ENCODE data around the gene TINCR. TPM values are rescaled to one million over a fixed set of nuclear protein-coding genes. Genes with fewer than 3 reads are reported as not detected.

Gene TINCR
- total and polyA plus RNA-seq, 2 of the 13 experiments (the other 11 are each of a cell fraction or from before 2014, with no cell fraction given) = 0.17 to 0.33 TPM

DNA sequence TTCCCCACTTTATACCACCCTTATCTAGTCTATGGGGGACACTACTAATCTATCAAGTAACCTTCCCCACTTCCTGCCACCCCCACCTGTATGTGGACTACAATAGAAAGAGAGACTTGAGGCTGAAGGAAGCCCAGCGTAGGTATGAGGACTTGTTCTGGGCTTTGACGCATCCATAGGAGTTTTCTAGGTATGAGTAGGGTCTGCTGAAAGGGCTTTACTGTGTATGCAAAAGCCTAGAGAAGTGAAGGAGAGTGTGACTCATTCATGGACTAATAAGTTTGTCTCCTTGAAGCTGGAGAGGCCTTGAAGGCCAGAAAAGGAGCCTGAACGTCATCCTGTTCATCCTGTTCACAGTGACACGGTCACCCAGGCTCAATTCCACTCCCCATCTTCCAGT, 21.8 kb downstream of the TINCR start:
- no TSS peak for BruUV-seq (replicated peaks)
- ChIA-PET POLR2A (interaction anchor here (0.8 kb wide), 2 partner anchors 77 to 174 kb away, joined by 3 to 4 read pairs; partner anchors contain the start of genes CATSPERD, LONP1, SAFB and SAFB2), CTCF (ENCODE audit: low intra/inter-chr PET ratio, low total read pairs) (interaction anchor here (1.1 kb wide), 1 partner anchor 32 kb away, joined by 3 read pairs; no protein-coding TSS in a partner anchor)
- H3K9ac ChIP-seq (ENCODE audit: insufficient read depth, low read depth, low read length) = no peak overlapping the region
- 43% methylated on average over 4 of the region's 4 CpGs for WGBS (ENCODE audit: low lambda C conversion rate)
- H3K27me3 ChIP-seq (ENCODE audit: control insufficient read depth in 1 of 2, insufficient read depth in 2 of 2, low read length in 2 of 2) = peaks cover 0 to 9% of the 10 kb centered on the region in 2 experiments; a peak in 2 of 5 replicates
- H3K9me3 ChIP-seq (ENCODE audit: low read length) = no peaks in the 10 kb centered on the region
- ATAC-seq (no peak), DNase-seq (ENCODE audit: low spot score) (no peak), FAIRE-seq (no peak)
- intact Hi-C loops (cut with micrococcal nuclease; ENCODE audit: unreplicated experiment) (loop anchor here (2.0 to 5.0 kb wide), 2 partner anchors 33 to 141 kb away; no protein-coding TSS in a partner anchor), in situ Hi-C loops (cut with HindIII; ENCODE audit: extremely low pct_ligation_motif_present, low pct_unique_long_range_greater_than_20kb) (no loop called here)
- no peaks in the 10 kb centered on the region for H3K79me2 ChIP-seq (ENCODE audit: insufficient read depth, low read length)
- H3K27ac ChIP-seq (ENCODE audit: extremely low read length, insufficient read depth, low read length) = no peak overlapping the region
- no peak for TF ChIP-seq NFYB (CRISPR knock-in tag; IDR thresholded peaks at IDR 0.05)
- no peak for TF ChIP-seq ZNF75D (CRISPR knock-in tag; IDR thresholded peaks at IDR 0.05; ENCODE audit: borderline replicate concordance)
- H3K4me2 ChIP-seq (ENCODE audit: low read depth, low read length) = no peak overlapping the region
- no peaks in the 10 kb centered on the region for H3K36me3 ChIP-seq (replicated peaks in 1 of 2; ENCODE audit: control insufficient read depth in 1 of 2, insufficient read depth in 2 of 2, low read length in 2 of 2)
- no peak overlapping the region for H3K4me3 ChIP-seq (replicated peaks in 1 of 3; ENCODE audit: insufficient read depth in 1 of 3, low read depth in 2 of 3, low read length in 3 of 3)
- H2AFZ ChIP-seq (ENCODE audit: low read length) = no peak overlapping the region
- no peaks in the 10 kb centered on the region for H4K20me1 ChIP-seq (ENCODE audit: insufficient read depth, low read length)
- H3K4me1 ChIP-seq (ENCODE audit: insufficient read depth, low read length) = no peaks in the 10 kb centered on the region

DNA sequence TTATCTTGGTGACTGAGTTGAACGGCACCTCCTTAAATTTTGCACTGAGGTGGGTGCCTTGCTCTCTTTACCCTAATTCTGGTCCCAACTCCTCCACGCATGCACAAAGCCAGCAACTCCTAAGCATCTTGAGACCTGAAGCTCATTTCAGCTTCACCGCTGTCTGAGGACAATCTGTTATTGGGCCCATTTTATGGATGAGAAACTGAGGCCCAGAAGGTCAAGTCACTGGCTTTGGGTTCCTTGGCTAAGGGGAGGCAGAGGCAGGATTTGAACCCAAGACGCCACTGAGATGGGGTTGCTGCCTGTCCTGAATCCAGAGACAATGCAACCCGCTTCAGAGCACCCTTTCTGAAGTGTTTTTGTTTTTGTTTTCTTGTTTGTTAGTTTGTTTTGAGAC, 22.7 kb downstream of the TINCR start:
- POLR2A ChIA-PET = interaction anchor here (0.7 kb wide), 1 partner anchor 596 kb away, joined by 3 read pairs; no protein-coding TSS in a partner anchor

More for the DNA sequence above, 22.7 kb downstream of the TINCR start:
- ATAC-seq = no peak
- DNase-seq (ENCODE audit: low spot score) = no peak
- WGBS (ENCODE audit: low lambda C conversion rate) = 38% methylated on average over 4 of the region's 5 CpGs
- Histone ChIP-seq H3K27ac (ENCODE audit: extremely low read length, insufficient read depth, low read length) (no peak overlapping the region), H3K4me2 (ENCODE audit: low read depth, low read length) (no peak overlapping the region), H4K20me1 (ENCODE audit: insufficient read depth, low read length) (no peaks in the 10 kb centered on the region), H3K4me1 (ENCODE audit: insufficient read depth, low read length) (no peaks in the 10 kb centered on the region), H3K9ac (ENCODE audit: insufficient read depth, low read depth, low read length) (no peak overlapping the region), H3K9me3 (ENCODE audit: low read length) (no peaks in the 10 kb centered on the region), H3K4me3 (replicated peaks in 1 of 3; ENCODE audit: insufficient read depth in 1 of 3, low read depth in 2 of 3, low read length in 3 of 3) (no peak overlapping the region), H3K36me3 (replicated peaks in 1 of 2; ENCODE audit: control insufficient read depth in 1 of 2, insufficient read depth in 2 of 2, low read length in 2 of 2) (no peaks in the 10 kb centered on the region), H3K27me3 (ENCODE audit: control insufficient read depth in 1 of 2, insufficient read depth in 2 of 2, low read length in 2 of 2) (peaks cover 0 to 9% of the 10 kb centered on the region in 2 experiments; a peak in 2 of 5 replicates), H2AFZ (ENCODE audit: low read length) (no peak overlapping the region), H3K79me2 (ENCODE audit: insufficient read depth, low read length) (no peaks in the 10 kb centered on the region)
- no peak for FAIRE-seq
- no TSS peak for BruUV-seq (replicated peaks)
- CTCF ChIA-PET (ENCODE audit: low intra/inter-chr PET ratio, low total read pairs) = no interaction called here
- TF ChIP-seq ZNF788 (CRISPR knock-in tag; IDR thresholded peaks at IDR 0.05; ENCODE audit: borderline replicate concordance) = no peak
- peak; percentile 73 for TF ChIP-seq ZNF629 (CRISPR knock-in tag; conservative IDR thresholded peaks at IDR 0.05)
- in situ Hi-C loops (cut with HindIII; ENCODE audit: extremely low pct_ligation_motif_present, low pct_unique_long_range_greater_than_20kb) (no loop called here), intact Hi-C loops (cut with micrococcal nuclease; ENCODE audit: unreplicated experiment) (loop anchor here (5.0 kb wide), 1 partner anchor 142 kb away; no protein-coding TSS in a partner anchor)

All from HepG2 (cell line).